Panc1 (cell line): ENCODE measurements around the gene ZNRF3. TPM values are rescaled to one million over a fixed set of nuclear protein-coding genes. Genes with fewer than 3 reads are reported as not detected.

ENCODE experiments used
- ATAC-seq: fragments of 200-7000 bp; cut with Tn5 transposase; 2 replicates; pipeline ENCODE4 v1.9.1; 2020; ENCODE audit warnings: mild to moderate bottlenecking, moderate library complexity
- BruUV-seq: library from RNA; stranded (reverse); fragments of 400-500 nt; replicated peaks from 2 replicates; lab custom pipeline; 2021; lab: Mats Ljungman, UMichigan
- CTCF ChIA-PET: fragments of 300-600 bp; sonication (Branson Sonifier 250); formaldehyde crosslinking; loops from one replicate; lab custom pipeline; 2022; ENCODE audit warnings: antibody characterized with exemption; lab: Charles Lee
- POLR2A ChIA-PET: fragments of 300-600 bp; sonication (Branson Sonifier 250); formaldehyde crosslinking; loops from one replicate; lab custom pipeline; 2022; ENCODE audit warnings: antibody characterized with exemption; lab: Charles Lee
- DNase-seq: peaks from one replicate; pipeline ENCODE4 v3.0.0-alpha.2; 2010; ENCODE audit warnings: low read depth, low spot score
- H3K27ac ChIP-seq: 2 replicates; pipeline ENCODE4 v1.5.1; 2011; ENCODE audit warnings: mild to moderate bottlenecking, low read length, inconsistent platforms
- H3K27me3 ChIP-seq: fragments of 200-500 bp; sonication (Bioruptor generic); 2 replicates; pipeline ENCODE4 v1.6.0; 2014; ENCODE audit warnings: low read length, inconsistent platforms; ENCODE audit not compliant: control insufficient read depth, insufficient read depth
- H3K36me3 ChIP-seq: fragments of 200-500 bp; sonication (Bioruptor generic); 2 replicates; pipeline ENCODE4 v1.5.1; 2014; ENCODE audit warnings: inconsistent platforms, mild to moderate bottlenecking, low read length, moderate library complexity; ENCODE audit not compliant: control insufficient read depth, insufficient read depth
- H3K4me1 ChIP-seq: 2 replicates; pipeline ENCODE4 v1.5.1; 2011; ENCODE audit warnings: inconsistent platforms, mild to moderate bottlenecking, low read length, moderate library complexity; ENCODE audit not compliant: control insufficient read depth, insufficient read depth
- H3K4me3 ChIP-seq, 2 experiments: 2 replicates each; pipeline ENCODE4 v1.5.1; 2011 to 2012; ENCODE audit warnings: low read depth in 2 of 2, low read length in 2 of 2, mild to moderate bottlenecking in 2 of 2, inconsistent platforms in 1 of 2, moderate library complexity in 1 of 2
- H3K9me3 ChIP-seq: fragments of 200-500 bp; sonication (Bioruptor generic); 2 replicates; pipeline ENCODE4 v1.5.1; 2014; ENCODE audit warnings: low read depth, mild to moderate bottlenecking, inconsistent platforms, low read length, moderate library complexity; ENCODE audit not compliant: control insufficient read depth, insufficient read depth
- CTCF ChIP-seq: fragments of 450-650 bp; IDR thresholded peaks from 2 replicates; pipeline ENCODE4 v1.5.1; 2017; ENCODE audit warnings: mild to moderate bottlenecking
- POLR2AphosphoS5 ChIP-seq: IDR thresholded peaks from 2 replicates; pipeline ENCODE4 v1.6.1; 2012; ENCODE audit warnings: mild to moderate bottlenecking, low read depth, low read length, moderate library complexity
- REST ChIP-seq, 2 experiments: IDR thresholded peaks; 2 replicates each; pipeline ENCODE4 v1.6.1; 2011 to 2012; ENCODE audit warnings: low read depth in 2 of 2, control low read depth in 1 of 2, low read length in 1 of 2, mild to moderate bottlenecking in 1 of 2, moderate library complexity in 1 of 2; ENCODE audit not compliant: insufficient read depth in 1 of 2
- SIN3A ChIP-seq: IDR thresholded peaks from 2 replicates; pipeline ENCODE4 v1.6.1; 2012; ENCODE audit warnings: low read depth, mild to moderate bottlenecking, low read length, moderate library complexity, borderline replicate concordance; ENCODE audit not compliant: insufficient read depth
- TCF7L2 ChIP-seq: IDR thresholded peaks from 2 replicates; pipeline ENCODE4 v1.6.1; 2011; ENCODE audit warnings: mild to moderate bottlenecking, low read depth, low read length, inconsistent platforms
- in situ Hi-C: cut with HindIII; loops from 2 replicates; pipeline ENCODE4 v1.10.0; 2016; ENCODE audit warnings: low sequenced_read_pairs, low pct_unique_long_range_greater_than_20kb
- intact Hi-C: fragments of 100-400 bp; cut with micrococcal nuclease; formaldehyde crosslinking; loops from one replicate; pipeline ENCODE4 v1.10.0; 2022; ENCODE audit not compliant: unreplicated experiment
- total RNA-seq: library from RNA; stranded (reverse); gene quantifications from one replicate; pipeline ENCODE4 v1.2.1, GENCODE V29; 2021; ENCODE audit not compliant: unreplicated experiment

The ZNRF3 gene
- total RNA-seq, 1 experiment from 2014 or later, result 7.3 TPM

GRCh38 chr22:28956506-28956905, 73.1 kb downstream of the ZNRF3 start:
- POLR2A ChIA-PET, result no interaction called here

GRCh38 chr22:28958611-28959010, 75.2 kb downstream of the ZNRF3 start:
- Histone ChIP-seq H3K9me3 (no peaks in the 10 kb centered on the region), H3K4me3 (no peak overlapping the region), H3K4me1 (no peaks in the 10 kb centered on the region), H3K27ac (no peak overlapping the region), H3K36me3 (no peaks in the 10 kb centered on the region), H3K27me3 (no peaks in the 10 kb centered on the region)
- TF ChIP-seq TCF7L2 (no peak), POLR2AphosphoS5 (no peak), SIN3A (no peak), REST (IDR thresholded peaks at IDR 0.05; ENCODE audit: insufficient read depth in 1 of 2, low read depth in 2 of 2, low read length in 1 of 2) (no peak), CTCF (no peak)
- no peak for ATAC-seq
- POLR2A ChIA-PET, result no interaction called here
- no TSS peak for BruUV-seq
- no peak for DNase-seq
- in situ Hi-C loops, result no loop called here
- CTCF ChIA-PET, result no interaction called here
- intact Hi-C loops, result no loop called here

More at GRCh38 chr22:28956506-28956905, 73.1 kb downstream of the ZNRF3 start:
- TF ChIP-seq TCF7L2 (no peak), SIN3A (no peak), POLR2AphosphoS5 (no peak), REST (IDR thresholded peaks at IDR 0.05; ENCODE audit: insufficient read depth in 1 of 2, low read depth in 2 of 2, low read length in 1 of 2) (no peak), CTCF (no peak)
- in situ Hi-C loops (no loop called here), intact Hi-C loops (no loop called here)
- Histone ChIP-seq H3K4me3 (no peak overlapping the region), H3K27me3 (no peaks in the 10 kb centered on the region), H3K36me3 (no peaks in the 10 kb centered on the region), H3K27ac (no peak overlapping the region), H3K9me3 (no peaks in the 10 kb centered on the region), H3K4me1 (no peaks in the 10 kb centered on the region)
- no TSS peak for BruUV-seq
- DNase-seq (no peak), ATAC-seq (no peak)
- CTCF ChIA-PET, result no interaction called here
